GM19035 (cell line): ENCODE data around the gene ITGA3.

Experiments
- ATAC-seq: cut with Tn5 transposase; IDR thresholded peaks from one replicate; pipeline ENCODE4 v1.9.1; 2021; ENCODE audit not compliant: unreplicated experiment

ITGA3 gene

DNA sequence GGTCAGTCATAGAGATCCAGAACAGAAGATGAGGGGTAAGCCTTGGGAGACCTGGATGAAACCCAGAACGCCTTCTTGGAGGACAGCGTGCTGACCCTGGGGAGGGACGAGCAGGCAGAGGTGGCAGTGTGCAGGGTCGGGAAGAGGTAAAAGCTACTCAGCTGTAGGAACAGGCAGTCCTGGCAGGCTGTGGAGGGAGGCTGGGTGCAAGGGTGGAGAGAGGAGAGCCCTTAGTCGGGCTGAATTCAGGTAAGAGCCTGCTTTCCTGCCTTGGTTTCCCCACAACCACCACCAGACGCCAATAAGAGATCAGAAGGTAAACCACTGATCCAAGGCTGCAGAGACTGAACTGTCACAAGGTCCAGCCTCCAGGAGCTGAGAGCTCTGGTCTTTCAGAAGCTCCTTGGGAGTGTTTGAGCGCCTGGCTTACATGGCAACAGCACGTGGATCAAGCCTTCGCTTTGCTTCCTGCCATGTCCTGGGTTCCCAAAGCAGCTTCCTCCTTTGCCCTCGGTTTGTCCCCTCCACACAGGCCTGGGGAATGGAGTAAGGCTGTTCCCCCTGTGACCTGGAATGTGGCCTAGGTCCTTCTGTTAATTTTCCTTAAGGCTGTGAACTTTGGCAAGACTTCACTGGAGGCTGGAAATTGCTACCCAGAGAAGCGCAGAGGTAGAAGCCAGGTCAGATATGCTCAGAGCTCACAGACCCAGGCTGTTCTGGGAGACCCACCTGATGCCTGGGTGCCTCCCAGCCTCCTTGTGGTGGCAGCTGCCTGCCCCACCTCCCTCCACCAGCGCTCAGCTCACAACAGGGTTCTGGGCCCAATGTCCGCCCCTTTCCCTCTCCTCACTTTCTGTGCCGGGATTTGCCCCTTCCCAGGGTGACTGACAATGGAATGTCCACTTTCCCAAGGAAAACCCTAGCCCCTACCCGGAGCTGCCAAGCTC lies 35.3 kb downstream of the ITGA3 start:
- ATAC-seq: no peak

DNA sequence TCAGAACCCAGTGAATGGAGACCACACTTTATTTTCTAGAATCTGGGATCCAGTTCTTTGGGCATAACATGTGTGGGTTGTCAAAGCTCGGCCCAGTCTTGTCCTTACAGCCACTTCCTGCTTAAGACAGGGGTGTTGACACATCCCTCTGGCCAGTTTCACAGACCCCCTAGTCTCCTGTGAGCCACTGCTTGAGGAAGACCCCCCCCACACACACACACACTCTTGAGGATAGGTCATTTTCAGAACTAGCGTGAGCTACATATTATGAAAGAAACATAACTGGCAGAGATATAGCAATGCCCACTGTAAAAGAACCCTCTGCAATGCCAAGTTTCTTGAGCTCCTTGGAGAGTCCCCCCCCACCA lies 36.0 kb downstream of the ITGA3 start:
- ATAC-seq: no peak

DNA sequence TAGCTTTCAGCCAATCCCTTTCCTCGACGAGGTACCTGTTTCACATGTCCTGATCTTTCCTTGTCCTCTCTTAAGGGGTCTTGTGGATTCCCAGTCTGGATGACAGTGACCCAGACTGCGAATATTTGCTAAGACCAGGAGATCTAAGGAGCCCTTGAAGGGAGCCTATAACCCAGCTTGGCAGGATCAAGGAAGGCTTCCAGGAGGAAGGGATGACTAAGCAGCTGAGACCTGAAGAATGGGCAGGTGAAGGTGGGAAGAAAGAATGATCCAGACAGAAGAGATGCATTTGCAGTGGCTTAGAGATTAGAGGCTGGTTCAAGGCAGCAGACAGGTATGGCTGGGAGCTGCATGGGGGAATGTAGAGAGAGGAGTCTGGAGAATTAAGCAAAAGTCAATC lies 37.3 kb downstream of the ITGA3 start:
- ATAC-seq: no peak

DNA sequence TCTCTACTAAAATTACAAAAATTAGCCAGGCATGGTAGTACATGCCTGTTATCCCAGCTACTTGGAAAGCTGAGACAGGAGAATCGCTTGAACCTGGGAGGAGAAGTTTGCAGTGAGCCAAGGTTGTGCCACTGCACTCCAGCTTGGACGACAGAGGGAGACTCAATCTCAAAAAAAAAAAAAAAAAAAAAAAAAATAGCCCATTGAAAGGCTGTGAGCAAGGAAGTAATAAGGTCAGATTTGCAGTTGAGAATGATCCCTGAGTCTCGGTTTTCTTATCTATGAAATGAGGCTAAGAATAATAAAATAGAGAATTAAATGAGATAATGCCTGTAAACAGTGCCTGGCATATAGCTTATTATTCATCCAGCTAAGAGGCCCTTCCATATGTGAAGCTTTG lies 37.9 kb downstream of the ITGA3 start:
- no peak for ATAC-seq

DNA sequence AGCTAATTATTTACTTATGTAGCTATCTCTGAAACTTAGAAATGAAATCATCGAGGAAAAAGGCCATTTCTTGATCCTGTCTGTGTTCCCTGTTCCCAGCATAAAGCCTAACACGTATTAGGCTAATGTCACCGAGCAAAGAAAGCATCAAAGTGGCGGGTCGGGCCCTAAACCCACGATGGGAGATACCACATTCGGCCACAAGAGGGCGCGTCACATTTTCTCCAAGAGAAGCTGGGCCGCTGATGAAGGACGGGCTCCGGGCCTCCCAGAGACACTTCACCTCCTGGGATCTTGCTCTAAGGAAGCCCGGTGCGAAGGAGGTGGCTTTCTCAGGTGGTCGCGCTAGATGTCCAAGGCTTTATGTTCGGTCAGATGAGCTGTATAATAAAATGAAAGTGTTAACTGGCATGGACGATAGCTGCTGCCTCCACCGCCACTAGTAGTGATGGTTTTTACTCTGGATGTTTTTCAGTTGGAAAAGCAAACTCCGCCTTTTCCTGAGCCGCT lies 38.4 kb downstream of the ITGA3 start:
- ATAC-seq: peak; percentile 39

DNA sequence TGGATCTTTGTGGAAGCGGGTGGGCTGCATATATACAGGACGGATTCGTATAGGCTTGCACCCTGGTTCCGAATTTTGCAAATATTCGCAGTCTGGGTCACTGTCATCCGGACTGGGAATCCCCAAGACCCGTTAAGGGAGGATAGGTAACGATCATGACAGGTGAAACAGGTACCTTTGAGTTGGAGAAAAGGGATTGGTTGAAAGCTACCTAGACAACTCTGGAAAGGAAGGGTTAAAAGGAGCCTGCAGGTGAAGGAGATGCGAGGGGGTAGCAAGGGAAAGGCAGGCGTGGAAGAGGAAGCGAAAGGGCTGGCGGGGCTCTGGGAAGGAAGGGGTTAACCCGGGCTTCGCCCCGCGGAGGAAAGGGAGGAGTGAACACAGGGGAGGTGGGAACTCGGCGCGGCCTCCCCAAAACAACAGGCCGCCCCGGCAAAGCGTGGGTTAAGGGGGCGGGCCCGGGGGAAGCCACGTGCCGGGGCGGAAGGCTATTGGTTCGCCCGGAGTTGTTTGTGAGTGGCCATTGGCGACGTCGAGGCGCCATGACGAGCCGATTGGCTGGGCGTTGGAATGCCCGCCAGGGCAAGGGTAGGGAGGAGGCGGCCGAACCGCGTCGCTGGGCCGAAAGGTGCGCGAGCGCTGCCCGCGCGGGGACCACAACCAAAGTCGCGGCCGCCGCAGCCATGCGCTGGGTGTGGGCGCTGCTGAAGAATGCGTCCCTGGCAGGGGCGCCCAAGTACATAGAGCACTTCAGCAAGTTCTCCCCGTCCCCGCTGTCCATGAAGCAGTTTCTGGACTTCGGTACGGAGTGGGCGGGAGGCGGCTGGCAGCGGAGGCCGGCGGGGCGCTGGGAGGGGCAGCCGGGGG lies 39.1 kb downstream of the ITGA3 start, which contains the start of gene PDK2:
TSS of gene PDK2 (plus strand) at position 599 of the 867 bp plus-strand sequence. CDS start at position 684, 85 bp downstream.
- peak; percentile 94 for ATAC-seq

DNA sequence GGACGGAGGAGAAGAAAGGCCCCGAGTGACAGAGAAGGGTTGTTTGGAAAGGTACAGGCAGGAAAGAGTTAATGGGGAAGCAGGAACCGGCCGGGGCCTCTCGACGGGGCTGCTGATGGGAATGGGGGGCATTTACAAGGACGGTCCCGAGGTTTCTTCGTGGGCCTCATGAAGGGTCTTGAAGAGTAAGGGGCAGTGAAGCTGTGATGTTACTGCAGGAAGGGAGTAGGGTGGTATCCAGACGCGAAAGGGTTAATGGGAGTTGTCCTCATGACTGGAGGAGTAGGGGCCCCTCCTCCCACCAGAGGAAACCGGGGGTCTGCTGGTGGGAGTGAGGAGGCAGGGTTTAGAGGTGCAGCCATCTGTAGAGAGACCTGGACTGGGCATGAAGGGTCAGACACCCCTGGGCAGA lies 39.7 kb downstream of the ITGA3 start:
- ATAC-seq: peak; percentile 4

DNA sequence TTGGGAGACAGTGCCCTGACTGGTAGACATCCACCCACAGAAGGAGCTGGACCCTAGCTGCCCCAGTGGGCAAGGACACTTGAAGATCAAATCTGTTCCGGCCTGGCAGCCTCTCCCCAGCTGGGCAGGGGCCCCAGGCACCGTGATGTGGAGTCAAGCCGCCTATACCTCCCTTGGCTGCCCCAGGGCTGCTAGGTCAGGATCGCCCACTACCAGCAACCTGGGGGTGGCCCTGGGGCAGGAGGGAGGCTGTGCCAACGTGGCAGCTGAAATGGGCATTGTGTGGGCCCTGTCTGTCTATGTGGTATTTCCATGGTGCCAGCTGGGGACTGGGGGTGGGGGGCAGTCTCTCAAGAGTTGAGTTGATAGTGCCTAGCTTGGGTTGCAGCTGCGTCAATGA lies 40.2 kb downstream of the ITGA3 start:
- ATAC-seq: no peak

DNA sequence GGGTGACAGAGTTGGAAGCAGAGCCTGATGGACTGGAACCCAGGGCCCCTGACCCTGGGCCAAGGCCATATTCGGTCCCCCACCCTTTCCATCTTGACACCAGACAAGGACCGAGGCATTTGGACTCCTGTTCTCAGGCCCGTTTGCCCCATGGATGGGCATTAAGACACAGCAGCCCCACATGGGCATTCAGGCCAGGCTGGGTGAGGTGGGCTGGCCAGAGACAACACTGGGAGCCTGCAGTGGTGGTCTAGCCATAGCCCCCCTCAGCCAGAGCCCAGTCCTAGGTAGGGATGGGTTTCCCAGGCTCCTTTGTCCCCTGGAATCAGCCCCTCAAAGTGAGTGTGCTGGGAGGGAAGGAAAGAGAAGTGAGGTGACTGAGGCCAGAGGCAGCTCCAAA lies 40.8 kb downstream of the ITGA3 start:
- ATAC-seq: no peak

DNA sequence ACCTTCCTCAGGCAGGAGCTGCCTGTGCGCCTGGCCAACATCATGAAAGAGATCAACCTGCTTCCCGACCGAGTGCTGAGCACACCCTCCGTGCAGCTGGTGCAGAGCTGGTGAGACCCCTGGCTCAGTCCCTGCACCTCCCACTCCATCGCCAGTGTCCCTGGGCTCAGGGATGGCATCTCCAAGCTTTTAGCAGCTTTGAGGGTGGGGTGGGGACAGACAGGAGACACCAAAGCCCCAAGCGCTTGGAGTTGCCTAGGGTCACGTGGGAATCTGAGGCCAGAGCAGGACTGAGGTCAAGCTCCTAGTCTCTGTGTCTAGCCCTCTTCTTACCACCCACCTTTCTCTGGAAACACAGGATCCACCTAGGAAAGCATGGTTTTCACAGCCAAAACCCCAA lies 41.5 kb downstream of the ITGA3 start:
- ATAC-seq: no peak

DNA sequence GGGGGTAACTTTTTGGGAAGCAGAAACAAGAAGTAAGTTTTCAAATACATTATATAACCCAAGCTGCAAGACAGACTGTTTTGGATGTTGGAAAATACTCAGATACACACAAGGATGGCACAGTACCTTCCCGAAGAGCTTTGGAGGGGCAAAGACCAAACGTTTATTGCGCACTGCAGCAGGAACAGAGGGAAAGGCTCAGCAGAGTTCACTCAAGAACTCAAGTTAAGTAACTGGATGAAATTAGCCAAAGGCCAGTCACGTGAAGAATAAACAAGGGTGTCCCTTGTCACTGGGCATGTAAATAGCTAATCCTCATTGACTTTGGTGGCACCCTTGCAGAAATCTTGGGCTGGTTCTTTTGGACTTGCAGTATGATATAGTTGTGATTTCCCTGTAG lies 42.0 kb downstream of the ITGA3 start:
- ATAC-seq: no peak

DNA sequence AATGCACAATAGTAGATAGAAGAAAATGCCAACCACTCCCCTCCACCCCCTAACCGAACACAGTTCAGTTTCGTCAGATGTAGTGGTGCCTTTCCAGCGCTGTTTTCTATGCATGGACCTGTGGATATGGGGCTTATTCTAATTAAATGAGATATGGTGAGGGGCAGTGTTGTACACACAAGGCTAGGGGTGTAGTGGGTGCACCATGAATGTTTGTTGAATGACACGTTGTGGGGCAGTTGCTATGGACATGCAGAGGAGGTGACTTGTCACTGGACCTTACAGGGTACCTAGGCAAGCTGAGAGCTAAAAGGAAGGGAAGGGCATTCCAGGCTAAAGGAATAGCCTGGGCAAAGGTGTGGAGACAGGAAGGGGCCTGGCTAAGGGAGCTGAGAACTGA lies 42.7 kb downstream of the ITGA3 start:
- no peak for ATAC-seq

DNA sequence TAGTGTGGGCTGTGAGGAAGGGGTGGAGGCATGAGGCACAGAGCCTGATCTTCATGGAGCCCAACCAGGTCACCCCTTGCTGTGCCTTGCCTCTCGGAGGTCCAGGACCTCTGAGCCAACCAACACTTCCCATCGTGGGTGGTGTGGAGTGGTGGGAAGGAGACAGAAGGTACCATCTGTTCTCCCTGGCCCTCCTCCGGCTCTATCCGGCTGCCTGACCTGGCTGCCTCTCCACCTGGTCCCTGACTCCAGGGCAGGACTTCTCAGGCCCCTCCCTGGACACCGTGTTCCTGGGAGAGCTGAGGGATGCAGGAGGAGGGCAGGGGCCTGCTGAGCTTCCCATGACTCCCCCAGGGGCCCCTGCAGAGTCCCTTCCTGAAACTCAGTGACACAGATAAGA lies 43.1 kb downstream of the ITGA3 start:
- ATAC-seq: no peak

DNA sequence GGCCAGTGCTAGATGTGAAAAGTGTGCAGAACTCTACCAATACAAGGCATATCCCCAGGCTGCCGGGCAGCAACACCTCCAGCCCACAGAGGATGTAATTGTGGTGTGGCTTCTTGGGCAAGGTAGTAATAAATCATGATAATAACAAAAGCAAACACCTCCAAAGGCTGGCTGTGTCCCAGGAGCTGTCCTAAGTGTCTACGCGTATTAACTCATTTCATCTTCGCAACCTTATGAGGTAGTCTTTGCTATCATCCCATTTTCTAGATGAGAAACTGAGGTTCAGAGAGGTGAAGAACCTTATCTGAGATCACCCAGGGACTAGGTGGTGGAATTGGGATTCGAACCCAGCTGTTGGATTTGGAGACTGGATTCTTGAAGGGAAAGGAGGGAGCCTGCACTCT lies 44.6 kb downstream of the ITGA3 start:
- no peak for ATAC-seq

DNA sequence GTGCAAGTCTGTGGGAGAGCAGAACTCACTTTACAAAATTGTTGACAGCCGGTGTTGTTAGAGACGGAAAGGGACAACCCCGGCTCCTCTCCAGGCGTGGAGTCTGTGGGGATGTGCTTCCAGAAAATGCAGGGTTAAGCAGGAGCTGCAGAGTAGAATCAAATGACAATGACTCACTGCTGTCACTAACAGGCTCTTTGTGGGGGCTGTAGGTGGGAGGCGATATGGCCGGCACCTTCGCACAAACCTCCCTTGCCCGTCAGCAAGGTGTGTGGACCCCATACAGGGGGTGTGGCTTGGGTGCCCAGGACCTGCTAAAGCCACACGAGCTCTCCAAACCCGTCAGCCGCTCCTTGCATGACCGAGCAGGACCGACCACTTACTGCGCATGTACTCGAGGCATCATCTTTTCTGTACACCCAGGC lies 45.0 kb downstream of the ITGA3 start:
- ATAC-seq: no peak

DNA sequence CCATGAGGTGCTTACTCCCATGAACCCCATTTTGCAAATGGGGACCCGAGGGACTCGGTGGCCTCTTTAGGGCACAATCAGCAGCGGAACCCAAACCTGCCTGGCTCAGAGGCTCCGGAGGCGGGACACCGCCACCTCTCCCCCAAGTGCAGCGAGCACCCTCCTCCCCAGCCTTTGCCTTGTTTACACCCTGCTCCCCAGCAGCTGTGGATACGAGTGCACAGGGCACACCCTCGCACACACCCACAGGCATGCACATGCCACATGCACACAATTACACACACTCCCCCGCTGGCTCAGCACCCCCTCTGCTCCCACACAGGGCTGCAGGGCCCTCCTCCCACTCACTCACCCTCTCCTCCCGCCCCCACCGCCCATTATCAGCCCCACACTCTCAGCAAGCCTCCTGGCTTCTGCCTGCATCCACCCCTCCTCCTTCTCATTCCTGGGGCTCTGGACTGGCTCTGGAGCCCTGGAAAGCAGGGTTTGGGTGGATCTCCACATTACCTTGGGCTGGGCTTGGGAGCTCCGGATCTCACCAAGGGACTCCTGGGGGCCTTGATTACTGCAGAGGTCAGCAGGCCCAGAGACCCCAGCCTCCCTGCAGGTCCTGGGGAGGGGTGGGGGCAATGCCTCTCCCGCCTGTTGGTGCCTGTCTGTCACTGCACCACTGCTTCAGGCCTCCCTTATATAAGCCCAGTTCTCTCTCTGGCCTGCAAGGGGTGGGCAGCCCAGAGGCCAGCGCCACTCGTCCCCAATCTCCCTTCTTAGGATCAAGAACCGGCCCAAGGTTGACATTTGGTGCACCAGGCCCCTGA lies 45.6 kb downstream of the ITGA3 start:
- no peak for ATAC-seq

DNA sequence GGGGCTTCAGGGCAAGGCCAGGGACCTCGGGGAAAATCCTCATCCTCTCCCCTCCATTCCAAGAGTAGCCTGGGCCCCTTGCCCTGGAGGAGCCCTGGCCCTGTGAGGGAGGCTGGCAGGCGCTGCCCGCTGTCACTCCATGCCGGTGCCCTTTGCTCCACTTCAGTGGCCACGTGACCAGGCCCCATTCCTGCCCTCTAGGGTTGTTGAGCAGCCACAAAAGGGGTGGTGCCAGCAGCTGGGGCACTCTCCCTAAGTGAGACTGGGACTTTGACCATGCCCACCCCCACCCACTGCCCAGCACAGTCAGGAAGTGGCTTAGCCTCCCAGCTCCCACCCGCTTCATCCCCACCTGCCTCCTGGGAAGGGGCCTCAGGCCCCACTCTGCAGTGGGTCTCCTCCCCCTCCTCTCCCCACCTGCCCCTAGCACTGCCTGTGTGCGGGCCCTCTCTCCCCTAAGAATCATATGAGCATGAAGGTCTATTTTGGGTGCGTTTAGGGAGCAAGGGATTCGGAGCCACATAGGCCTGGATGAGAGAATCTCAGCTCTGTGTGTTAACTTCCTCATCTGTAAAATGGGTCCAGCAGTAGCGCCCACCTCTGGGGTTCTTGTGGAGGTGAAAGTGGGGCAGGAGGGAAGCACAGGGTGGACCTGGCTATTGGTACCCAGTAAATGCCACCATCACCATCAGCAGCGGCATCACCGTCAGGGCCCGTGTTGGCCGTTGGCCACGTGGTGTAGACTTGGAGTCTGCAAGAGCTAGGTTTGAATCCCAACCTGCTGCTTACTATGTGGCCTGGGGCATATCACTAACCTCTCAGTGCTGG lies 46.5 kb downstream of the ITGA3 start:
- ATAC-seq: no peak

DNA sequence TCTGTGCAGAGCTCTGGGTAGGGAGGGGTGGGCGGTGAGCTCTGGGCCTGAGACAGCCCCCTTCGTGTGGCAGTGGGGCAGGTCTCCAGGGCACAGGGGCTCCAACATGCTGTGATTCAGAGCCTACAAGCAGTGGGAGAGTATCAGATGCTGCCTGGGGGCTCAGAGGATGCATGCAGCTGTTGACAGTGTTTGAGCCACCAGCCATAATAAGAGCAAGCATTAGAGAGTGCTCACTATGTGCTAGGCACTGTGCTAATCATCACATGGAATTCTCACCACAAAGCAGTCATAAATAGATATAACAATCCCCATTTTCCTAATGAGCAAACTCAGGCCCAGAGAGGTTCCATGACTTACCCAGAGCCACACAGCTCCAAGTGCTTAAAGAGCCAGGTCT lies 47.3 kb downstream of the ITGA3 start:
- no peak for ATAC-seq

DNA sequence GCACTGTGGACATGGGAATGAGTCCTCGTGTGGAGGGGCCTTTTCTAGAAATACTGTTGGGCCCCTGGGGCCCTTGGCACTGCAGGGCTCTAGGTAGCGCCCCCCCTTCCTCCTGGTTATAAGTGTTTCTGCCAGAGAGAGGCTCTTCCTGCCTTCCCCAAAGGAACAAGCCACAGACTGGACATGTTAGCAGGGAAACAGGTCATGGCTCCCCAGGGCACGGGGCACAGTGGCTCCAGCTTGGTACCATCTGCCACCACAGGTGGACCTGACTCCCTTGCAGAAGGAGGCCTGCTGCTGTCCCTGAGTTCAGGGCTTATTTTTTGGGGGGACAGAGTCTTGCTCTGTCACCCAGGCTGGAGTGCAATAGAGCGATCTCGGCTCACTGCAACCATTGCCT lies 48.0 kb downstream of the ITGA3 start:
- no peak for ATAC-seq

DNA sequence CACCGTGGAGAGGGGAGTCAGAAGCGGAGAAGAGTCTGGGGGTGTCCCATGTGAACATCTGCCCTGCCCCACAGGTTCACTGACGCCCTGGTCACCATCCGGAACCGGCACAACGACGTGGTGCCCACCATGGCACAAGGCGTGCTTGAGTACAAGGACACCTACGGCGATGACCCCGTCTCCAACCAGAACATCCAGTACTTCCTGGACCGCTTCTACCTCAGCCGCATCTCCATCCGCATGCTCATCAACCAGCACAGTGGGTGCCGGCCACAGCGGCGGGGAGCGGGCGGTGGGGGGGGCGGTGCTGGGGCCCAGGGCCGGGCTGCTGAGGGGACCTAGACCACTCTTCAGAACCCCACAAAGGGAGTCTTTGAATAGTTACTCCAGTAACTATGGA lies 49.9 kb downstream of the ITGA3 start:
- ATAC-seq: no peak
